HepG2 (cell line): ENCODE results near the gene PADI4. TPM values are rescaled to one million over a fixed set of nuclear protein-coding genes. Genes with fewer than 3 reads are reported as not detected.

Experiments used
- ATAC-seq: fragments of 200-7000 bp; cut with Tn5 transposase; 3 replicates; pipeline ENCODE4 v1.9.1; 2020; ENCODE audit warnings: mild to moderate bottlenecking, moderate library complexity
- BruUV-seq: library from RNA; stranded (reverse); fragments of 400-500 nt; replicated peaks from 2 replicates; lab custom pipeline; 2021; lab: Mats Ljungman, UMichigan
- CTCF ChIA-PET: fragments of 300-600 bp; formaldehyde crosslinking; extraction: SDS; loops from one replicate; lab custom pipeline; 2021; ENCODE audit warnings: low total read pairs, inconsistent platforms, low intra/inter-chr PET ratio; lab: Yijun Ruan, JAX
- POLR2A ChIA-PET: fragments of 350-600 bp; sonication (Branson Sonifier 250); formaldehyde crosslinking; loops from one replicate; lab custom pipeline; 2020; ENCODE audit warnings: antibody characterized with exemption, inconsistent platforms; lab: Yijun Ruan, JAX
- DNase-seq: peaks from one replicate; pipeline ENCODE4 v3.0.0-alpha.2; 2015; ENCODE audit warnings: low spot score
- FAIRE-seq: peaks from 3 replicates; lab custom pipeline; 2011; peaks lifted over from hg19 to GRCh38; lab: Jason Lieb, UNC
- H2AFZ ChIP-seq: one replicate; pipeline ENCODE4 v1.6.1; 2011; ENCODE audit warnings: low read length, inconsistent platforms
- H3K27ac ChIP-seq: fragments of 300-600 bp; 3 replicates; pipeline ENCODE4 v1.8.0; 2011; ENCODE audit warnings: mixed run types, mild to moderate bottlenecking, mixed read lengths, low read length, inconsistent platforms; ENCODE audit not compliant: insufficient read depth; ENCODE audit errors: extremely low read length
- H3K27me3 ChIP-seq, 2 experiments: fragments of 200-600 bp in 1 of 2; 2 replicates in 1 of 2; 3 replicates in 1 of 2; pipeline versions ENCODE4 v1.6.0 to v1.8.0; 2011; ENCODE audit warnings: low read length in 2 of 2, mild to moderate bottlenecking in 2 of 2, moderate library complexity in 2 of 2, inconsistent platforms in 1 of 2; ENCODE audit not compliant: insufficient read depth in 2 of 2, control insufficient read depth in 1 of 2
- H3K36me3 ChIP-seq, 2 experiments: fragments of 200-600 bp in 1 of 2; replicated peaks in 1 of 2; 2 replicates in 1 of 2; 3 replicates in 1 of 2; pipeline versions ENCODE4 v1.5.1 to v1.8.0; 2011; ENCODE audit warnings: low read length in 2 of 2, inconsistent platforms in 1 of 2; ENCODE audit not compliant: insufficient read depth in 2 of 2, control insufficient read depth in 1 of 2
- H3K4me1 ChIP-seq: 2 replicates; pipeline ENCODE4 v1.5.1; 2012; ENCODE audit warnings: low read length, inconsistent platforms; ENCODE audit not compliant: insufficient read depth
- H3K4me2 ChIP-seq: 2 replicates; pipeline ENCODE4 v1.6.0; 2011; ENCODE audit warnings: low read depth, low read length, inconsistent platforms
- H3K4me3 ChIP-seq, 3 experiments: fragments of 200-600 bp in 1 of 3; sonication (generic), shearing (Covaris generic) in 1 of 3; replicated peaks in 1 of 3; 2 replicates each; pipeline ENCODE4 v1.5.1; 2011 to 2016; ENCODE audit warnings: low read length in 3 of 3, inconsistent platforms in 2 of 3, low read depth in 2 of 3, mild to moderate bottlenecking in 2 of 3, control low read depth in 1 of 3, mixed read lengths in 1 of 3; ENCODE audit not compliant: insufficient read depth in 1 of 3
- H3K79me2 ChIP-seq: one replicate; pipeline ENCODE4 v1.6.1; 2011; ENCODE audit warnings: low read length, inconsistent platforms; ENCODE audit not compliant: insufficient read depth
- H3K9ac ChIP-seq: 2 replicates; pipeline ENCODE4 v1.6.0; 2011; ENCODE audit warnings: mild to moderate bottlenecking, low read depth, low read length, inconsistent platforms; ENCODE audit not compliant: insufficient read depth
- H3K9me3 ChIP-seq: 2 replicates; pipeline ENCODE4 v1.5.1; 2012; ENCODE audit warnings: mild to moderate bottlenecking, low read length
- H4K20me1 ChIP-seq: 2 replicates; pipeline ENCODE4 v1.6.0; 2011; ENCODE audit warnings: inconsistent platforms, mild to moderate bottlenecking, low read length, moderate library complexity; ENCODE audit not compliant: insufficient read depth
- ATF6 ChIP-seq: sonication (generic); formaldehyde crosslinking; conservative IDR thresholded peaks from 2 replicates; pipeline ENCODE4 v1.4.0; 2020; ENCODE audit warnings: missing genetic modification reagents
- E2F5 ChIP-seq: sonication (generic); formaldehyde crosslinking; conservative IDR thresholded peaks from 2 replicates; pipeline ENCODE4 v1.4.0; 2020; ENCODE audit warnings: missing genetic modification reagents
- KDM6A ChIP-seq: IDR thresholded peaks from 2 replicates; pipeline ENCODE4 v1.6.1; 2016; ENCODE audit warnings: low read depth
- MEIS2 ChIP-seq: sonication (generic); formaldehyde crosslinking; IDR thresholded peaks from 2 replicates; pipeline ENCODE4 v1.9.0; 2021; ENCODE audit warnings: mild to moderate bottlenecking, missing genetic modification reagents
- NBN ChIP-seq: fragments of 450-650 bp; conservative IDR thresholded peaks from 2 replicates; pipeline ENCODE4 v1.6.1; 2017
- NPAS2 ChIP-seq: sonication (generic); formaldehyde crosslinking; IDR thresholded peaks from 2 replicates; pipeline ENCODE4 v1.8.0; 2022; ENCODE audit warnings: mild to moderate bottlenecking, missing genetic modification reagents, borderline replicate concordance
- RCOR2 ChIP-seq: IDR thresholded peaks from 2 replicates; pipeline ENCODE4 v1.6.1; 2016; ENCODE audit warnings: missing biosample characterization, missing genetic modification reagents
- SCMH1 ChIP-seq: sonication (generic); formaldehyde crosslinking; IDR thresholded peaks from 2 replicates; pipeline ENCODE4 v1.9.0; 2021; ENCODE audit warnings: missing genetic modification reagents, mild to moderate bottlenecking, borderline replicate concordance
- THAP11 ChIP-seq: IDR thresholded peaks from 2 replicates; pipeline ENCODE4 v1.6.1; 2016; ENCODE audit warnings: missing biosample characterization, missing genetic modification reagents
- ZNF160 ChIP-seq: sonication (generic); formaldehyde crosslinking; IDR thresholded peaks from 2 replicates; pipeline ENCODE4 v1.8.0; 2022; ENCODE audit warnings: mild to moderate bottlenecking, inconsistent platforms, missing genetic modification reagents
- ZNF225 ChIP-seq: sonication (generic); formaldehyde crosslinking; IDR thresholded peaks from 2 replicates; pipeline ENCODE4 v1.4.0; 2020; ENCODE audit warnings: mild to moderate bottlenecking, missing genetic modification reagents
- ZNF281 ChIP-seq: sonication (generic); formaldehyde crosslinking; IDR thresholded peaks from 2 replicates; pipeline ENCODE4 v1.4.0; 2020; ENCODE audit warnings: missing genetic modification reagents, borderline replicate concordance
- ZNF770 ChIP-seq: sonication (generic); formaldehyde crosslinking; IDR thresholded peaks from 2 replicates; pipeline ENCODE4 v1.5.0; 2020; ENCODE audit warnings: mild to moderate bottlenecking, missing genetic modification reagents
- ZNF839 ChIP-seq: sonication (generic); formaldehyde crosslinking; IDR thresholded peaks from 2 replicates; pipeline ENCODE4 v1.4.0; 2020; ENCODE audit warnings: missing genetic modification reagents, mild to moderate bottlenecking, borderline replicate concordance
- ZSCAN9 ChIP-seq: IDR thresholded peaks from 2 replicates; pipeline ENCODE4 v1.6.1; 2016; ENCODE audit warnings: borderline replicate concordance
- WGBS: methylation state at CpG from one replicate; pipeline ENCODE4 v1.1.6; 2017; ENCODE audit warnings: low lambda C conversion rate; 5-methylcytosine and 5-hydroxymethylcytosine counted together
- in situ Hi-C: cut with HindIII; loops from 2 replicates; pipeline ENCODE4 v1.10.0; 2017; ENCODE audit warnings: low pct_unique_long_range_greater_than_20kb; ENCODE audit not compliant: extremely low pct_ligation_motif_present
- intact Hi-C: fragments of 100-400 bp; cut with micrococcal nuclease; formaldehyde crosslinking; loops from one replicate; pipeline ENCODE4 v1.10.0; 2022; ENCODE audit not compliant: unreplicated experiment
- polyA plus RNA-seq, 8 experiments: library from polyadenylated mRNA; depleted of rRNA in 3 of 8; stranded (reverse) in 7 of 8; unstranded in 1 of 8; fragments of >200 nt; fragmentation: Illumina TruSeq in 4 of 8; extraction: Trizol in 4 of 8; gene quantifications; 2 replicates each; pipeline versions ENCODE4 v1.2.1 to v1.2.3, GENCODE V29; 2011 to 2016; ENCODE audit warnings: low read depth in 4 of 8, missing spikeins in 1 of 8, mixed read lengths in 1 of 8; ENCODE audit not compliant: insufficient read depth in 1 of 8
- total RNA-seq, 5 experiments: library from RNA; depleted of rRNA; stranded (reverse); fragments of >200 nt; fragmentation: Illumina TruSeq; extraction: Trizol; gene quantifications; 2 replicates each; pipeline ENCODE4 v1.2.3, GENCODE V29; 2016; ENCODE audit warnings: low read depth in 1 of 5

The PADI4 gene
- total and polyA plus RNA-seq, 2 of the 13 experiments (the other 11 are each of a cell fraction or from before 2014, with no cell fraction given), result 0.04 TPM

- TF ChIP-seq ZNF770 (CRISPR knock-in tag) (no peak), NPAS2 (no peak), ZNF225 (CRISPR knock-in tag) (no peak), RCOR2 (CRISPR knock-in tag) (no peak), ZNF160 (no peak), NBN (no peak), E2F5 (CRISPR knock-in tag) (no peak)
These were observed 25.2 kb upstream of the PADI4 start (continued) for GRCh38 chr1:17282836-17283235.

GRCh38 chr1:17286646-17287045 lies 21.4 kb upstream of the PADI4 start:
- Histone ChIP-seq H3K27ac (no peak overlapping the region), H3K4me1 (no peaks in the 10 kb centered on the region), H3K9ac (no peak overlapping the region), H4K20me1 (no peaks in the 10 kb centered on the region), H3K4me2 (no peak overlapping the region), H3K79me2 (no peaks in the 10 kb centered on the region), H3K36me3 (no peaks in the 10 kb centered on the region), H2AFZ (no peak overlapping the region), H3K27me3 (peaks cover 2 to 32% of the 10 kb centered on the region in 2 experiments; a peak in 3 of 5 replicates), H3K4me3 (no peak overlapping the region), H3K9me3 (no peaks in the 10 kb centered on the region)
- ChIA-PET CTCF (no interaction called here), POLR2A (no interaction called here)
- intact Hi-C loops, result no loop called here
- BruUV-seq, result no TSS peak
- WGBS, result 17% methylated on average over 5 of the region's 5 CpGs
- in situ Hi-C loops, result no loop called here
- ATAC-seq (no peak), DNase-seq (no peak), FAIRE-seq (no peak)
- TF ChIP-seq ZNF281 (CRISPR knock-in tag) (no peak), SCMH1 (CRISPR knock-in tag) (no peak), KDM6A (no peak), ATF6 (no peak), ZNF770 (CRISPR knock-in tag) (no peak), THAP11 (CRISPR knock-in tag) (no peak), MEIS2 (no peak), ZSCAN9 (CRISPR knock-in tag) (no peak), ZNF839 (no peak)
